ENCODE results near the gene ARPC2. TPM values are rescaled to one million over a fixed set of nuclear protein-coding genes. Genes with fewer than 3 reads are reported as not detected.

Gene ARPC2
- total RNA-seq (2022; extraction: Qiagen RNA extraction; ENCODE audit: low read depth) = 283 to 316 TPM (median 302 TPM) in 5 replicates

GRCh38 chr2:218216674-218217359 is at the start of gene ARPC2:
TSS of gene ARPC2 (plus strand) at chr2:218217189. CDS start at chr2:218217471, 282 bp downstream.

GRCh38 chr2:218260742-218261422 is 43.9 kb downstream of the ARPC2 start, which contains the start of gene GPBAR1:
TSS of gene GPBAR1 (plus strand) at chr2:218261015. CDS start at chr2:218262725, 1,710 bp downstream.

GRCh38 chr2:218269900-218270720 is 53.1 kb downstream of the ARPC2 start, which contains the start of the genes AAMP and PNKD:
TSS of gene AAMP (minus strand) at chr2:218270137. CDS start at chr2:218270086, 51 bp downstream.
TSS of gene PNKD (plus strand) at chr2:218270519. CDS start at chr2:218270536, 17 bp downstream.

GRCh38 chr2:218292048-218293014 is 75.3 kb downstream of the ARPC2 start, which contains the start of gene TMBIM1:
TSS of gene TMBIM1 (minus strand) at chr2:218292503. CDS start at chr2:218282141, 10,362 bp downstream.

Other genes starting within 250 kb of the ARPC2 start
- 7.4 to 21.4 TPM (median 12.6 TPM) in 5 replicates for gene TNS1, start 214.2 kb upstream of the ARPC2 start, total RNA-seq (2022; extraction: Qiagen RNA extraction; ENCODE audit: low read depth)
- gene RUFY4, start 147.9 kb upstream of the ARPC2 start, total RNA-seq (2022; extraction: Qiagen RNA extraction; ENCODE audit: low read depth) = not detected in 5 replicates
- gene CXCR2, start 91.2 kb upstream of the ARPC2 start, total RNA-seq (2022; extraction: Qiagen RNA extraction; ENCODE audit: low read depth) = not detected in 5 replicates
- gene CXCR1, start 50.2 kb upstream of the ARPC2 start, total RNA-seq (2022; extraction: Qiagen RNA extraction; ENCODE audit: low read depth) = not detected in 5 replicates
- gene GPBAR1, start 43.8 kb downstream of the ARPC2 start, total RNA-seq (2022; extraction: Qiagen RNA extraction; ENCODE audit: low read depth) = 0.09 to 0.19 TPM (median 0.12 TPM) in 3 of 5 replicates, not detected in the others
- gene AAMP, start 52.9 kb downstream of the ARPC2 start, total RNA-seq (2022; extraction: Qiagen RNA extraction; ENCODE audit: low read depth) = 121 to 185 TPM (median 130 TPM) in 5 replicates
- gene PNKD, start 53.3 kb downstream of the ARPC2 start, total RNA-seq (2022; extraction: Qiagen RNA extraction; ENCODE audit: low read depth) = 54.8 to 70.7 TPM (median 66.6 TPM) in 5 replicates
- gene TMBIM1, start 75.3 kb downstream of the ARPC2 start, total RNA-seq (2022; extraction: Qiagen RNA extraction; ENCODE audit: low read depth) = 114 to 144 TPM (median 129 TPM) in 5 replicates
- 0.16 to 0.19 TPM in 2 of 5 replicates, not detected in the others for gene CATIP, start 139.7 kb downstream of the ARPC2 start, total RNA-seq (2022; extraction: Qiagen RNA extraction; ENCODE audit: low read depth)
- gene SLC11A1, start 165.1 kb downstream of the ARPC2 start, total RNA-seq (2022; extraction: Qiagen RNA extraction; ENCODE audit: low read depth) = 0.16 to 0.66 TPM (median 0.16 TPM) in 5 replicates
- 46.8 to 78.9 TPM (median 75.9 TPM) in 5 replicates for gene CTDSP1, start 182.7 kb downstream of the ARPC2 start, total RNA-seq (2022; extraction: Qiagen RNA extraction; ENCODE audit: low read depth)
- 0.24 to 0.67 TPM (median 0.35 TPM) in 4 of 5 replicates, not detected in the other for gene VIL1, start 201.9 kb downstream of the ARPC2 start, total RNA-seq (2022; extraction: Qiagen RNA extraction; ENCODE audit: low read depth)